Heart right ventricle (tissue), 16 donors: ENCODE data around the gene PLA2G4E. TPM values are rescaled to one million over a fixed set of nuclear protein-coding genes. Genes with fewer than 3 reads are reported as not detected.
A peak's percentile ranks its signal among the peaks of the same experiment; 100 is the strongest.

Source experiments
- ATAC-seq, 8 donors: fragments of 200-7000 bp; cut with Tn5 transposase; one replicate each; pipeline ENCODE4 v1.9.1; 2020; ENCODE audit warnings: mild to moderate bottlenecking in 8 of 8, moderate library complexity in 8 of 8, moderate number of reproducible peaks in 1 of 8
- DNase-seq, 2 donors: peaks; one replicate each; pipeline ENCODE4 v3.0.0-alpha.2; 2020
- H3K27ac ChIP-seq, 10 donors: fragments of 200-600 bp; sonication (generic) in 2 of 10; one replicate each; pipeline versions ENCODE4 v1.5.0 to v1.8.0; 2020 to 2022; ENCODE audit warnings: mild to moderate bottlenecking in 3 of 10
- H3K27me3 ChIP-seq, 7 donors: fragments of 200-600 bp; one replicate each; pipeline ENCODE4 v1.8.0; 2021 to 2022; ENCODE audit warnings: mild to moderate bottlenecking in 2 of 7
- H3K36me3 ChIP-seq, 9 donors: fragments of 200-600 bp; sonication (generic) in 1 of 9; one replicate each; pipeline versions ENCODE4 v1.5.0 to v1.8.0; 2020 to 2022; ENCODE audit warnings: mild to moderate bottlenecking in 2 of 9
- H3K4me1 ChIP-seq, 9 donors: fragments of 200-600 bp; sonication (generic) in 1 of 9; one replicate each; pipeline versions ENCODE4 v1.5.0 to v1.8.0; 2020 to 2022; ENCODE audit warnings: mild to moderate bottlenecking in 4 of 9
- H3K4me3 ChIP-seq, 10 donors: fragments of 200-600 bp; sonication (generic) in 2 of 10; one replicate each; pipeline versions ENCODE4 v1.5.0 to v1.8.0; 2020 to 2022; ENCODE audit warnings: mild to moderate bottlenecking in 7 of 10, moderate library complexity in 2 of 10
- H3K9me3 ChIP-seq, 11 donors: fragments of 200-600 bp in 10 of 11; sonication (generic) in 2 of 11; one replicate each; pipeline versions ENCODE4 v1.5.0 to v1.8.0; 2013 to 2022; ENCODE audit warnings: mild to moderate bottlenecking in 2 of 11, control low read depth in 1 of 11, moderate library complexity in 1 of 11
- WGBS, 2 donors: extraction: QIAGEN DNeasy Blood & Tissue Kit; methylation state at CpG; one replicate each; pipeline ENCODE4 v1.1.7; 2013; ENCODE audit warnings: inconsistent platforms in 1 of 2; 5-methylcytosine and 5-hydroxymethylcytosine counted together
- intact Hi-C, 10 donors: fragments of 100-400 bp; cut with DNase I; formaldehyde crosslinking; loops; one replicate each; pipeline versions ENCODE4 v1.11.1 to v1.14.2; 2022
- polyA plus RNA-seq, 2 donors: library from polyadenylated mRNA; stranded (reverse); fragments of 200-250 nt; gene quantifications; one replicate each; pipeline ENCODE4 v1.2.3, GENCODE V29; 2013
- total RNA-seq, 10 donors: library from RNA; stranded (reverse); fragmentation: NEBNext Ultra II Directional in 3 of 10; extraction: Animal tissue kit (Norgen Biotek cat#: 25700) in 3 of 10; gene quantifications; one replicate each; pipeline versions ENCODE4 v1.2.1 to v1.2.4, GENCODE V29; 2021 to 2023
- TF ChIP-seq, protein P1 (sequence below), 9 donors: fragments of 200-600 bp; sonication (generic) in 2 of 9; IDR thresholded peaks; one replicate each; pipeline versions ENCODE4 v1.5.0 to v1.8.0; 2021 to 2022; ENCODE audit warnings: antibody characterized with exemption in 9 of 9, mild to moderate bottlenecking in 5 of 9, moderate library complexity in 1 of 9
- donor health status: Arrhythmogenic right ventricular cardiomyopathy.
- donor health status: ischemic (EF 13 %, LVEDD 7.1; RV severe dilation, severe dysfunction).
- donor health status: healthy with polysubstance abuse.
- donor health status: DM: no; HTN: yes; CAD: no.
- donor health status: DM: no; HTN: no; CAD: no.
- donor health status: ischemic (EF 25% LVEDD 6.9; RV normal size, moderate dysfunction).
- donor health status: ischemic (EF 25% LVEDD 5.7; RV mildly dilated, moderate dysfunction).
- donor health status: healthy.
- donor health status: DM: yes; HTN: yes; CAD: no.
- donor health status: Ischemic cardiomyopathy.
- donor health status: ischemic (EF 35%, LVEDD 5.7; RV mildly dilated, moderate dysfunction).
- donor health status: nonischemic (EF 11% LVEDD 7.7; RV severe dilation, severe dysfunction).
- donor health status: DM: yes; HTN: yes; CAD: no.
- donor health status: PGD.
- donor health status: ischemic (EF 29% LVEDD 5.4; RV normal size, mild dysfunction).
- donor health status: nonischemic (EF 23%, LVEDD 6.1; RV moderate dilation, normal function).

PLA2G4E gene
- total and polyA plus RNA-seq, 12 donors = 0.05 to 0.79 (median 0.07) TPM; not detected in 7

DNA sequence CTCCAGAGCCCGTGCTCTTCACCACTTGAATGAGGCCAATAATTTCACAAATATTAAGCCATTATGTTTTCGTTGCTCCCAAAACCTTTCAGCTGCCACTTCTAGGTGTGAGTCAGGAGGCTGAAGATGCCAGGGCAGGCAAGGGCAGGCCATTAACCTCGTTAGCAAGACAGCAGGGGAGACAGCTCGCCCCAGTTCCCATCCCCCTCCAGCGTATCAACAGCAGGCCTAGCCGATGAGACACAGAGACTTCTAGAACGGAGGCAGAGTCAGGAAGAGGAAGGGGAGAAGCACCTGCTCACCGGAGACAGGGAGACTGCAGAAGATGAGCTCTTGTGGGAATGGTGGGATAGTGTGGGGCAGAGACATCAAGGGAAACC lies 28.0 kb upstream of the PLA2G4E start:
- Histone ChIP-seq H3K4me1 (peaks cover 0 to 24% (median 6%) of the 10 kb centered on the region in 9 donors), H3K27me3 (no peaks in the 10 kb centered on the region), H3K9me3 (no peaks in the 10 kb centered on the region), H3K27ac (no peak overlapping the region), H3K4me3 (no peak overlapping the region), H3K36me3 (no peaks in the 10 kb centered on the region)
- intact Hi-C loops = no loop called here
- no peak for DNase-seq
- TF ChIP-seq, protein P1, sequence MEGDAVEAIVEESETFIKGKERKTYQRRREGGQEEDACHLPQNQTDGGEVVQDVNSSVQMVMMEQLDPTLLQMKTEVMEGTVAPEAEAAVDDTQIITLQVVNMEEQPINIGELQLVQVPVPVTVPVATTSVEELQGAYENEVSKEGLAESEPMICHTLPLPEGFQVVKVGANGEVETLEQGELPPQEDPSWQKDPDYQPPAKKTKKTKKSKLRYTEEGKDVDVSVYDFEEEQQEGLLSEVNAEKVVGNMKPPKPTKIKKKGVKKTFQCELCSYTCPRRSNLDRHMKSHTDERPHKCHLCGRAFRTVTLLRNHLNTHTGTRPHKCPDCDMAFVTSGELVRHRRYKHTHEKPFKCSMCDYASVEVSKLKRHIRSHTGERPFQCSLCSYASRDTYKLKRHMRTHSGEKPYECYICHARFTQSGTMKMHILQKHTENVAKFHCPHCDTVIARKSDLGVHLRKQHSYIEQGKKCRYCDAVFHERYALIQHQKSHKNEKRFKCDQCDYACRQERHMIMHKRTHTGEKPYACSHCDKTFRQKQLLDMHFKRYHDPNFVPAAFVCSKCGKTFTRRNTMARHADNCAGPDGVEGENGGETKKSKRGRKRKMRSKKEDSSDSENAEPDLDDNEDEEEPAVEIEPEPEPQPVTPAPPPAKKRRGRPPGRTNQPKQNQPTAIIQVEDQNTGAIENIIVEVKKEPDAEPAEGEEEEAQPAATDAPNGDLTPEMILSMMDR (IDR thresholded peaks at IDR 0.05) = no peak
- ATAC-seq = no peak
- WGBS, 2 donors = 70 to 76% methylated on average over 8 of the region's 8 CpGs

DNA sequence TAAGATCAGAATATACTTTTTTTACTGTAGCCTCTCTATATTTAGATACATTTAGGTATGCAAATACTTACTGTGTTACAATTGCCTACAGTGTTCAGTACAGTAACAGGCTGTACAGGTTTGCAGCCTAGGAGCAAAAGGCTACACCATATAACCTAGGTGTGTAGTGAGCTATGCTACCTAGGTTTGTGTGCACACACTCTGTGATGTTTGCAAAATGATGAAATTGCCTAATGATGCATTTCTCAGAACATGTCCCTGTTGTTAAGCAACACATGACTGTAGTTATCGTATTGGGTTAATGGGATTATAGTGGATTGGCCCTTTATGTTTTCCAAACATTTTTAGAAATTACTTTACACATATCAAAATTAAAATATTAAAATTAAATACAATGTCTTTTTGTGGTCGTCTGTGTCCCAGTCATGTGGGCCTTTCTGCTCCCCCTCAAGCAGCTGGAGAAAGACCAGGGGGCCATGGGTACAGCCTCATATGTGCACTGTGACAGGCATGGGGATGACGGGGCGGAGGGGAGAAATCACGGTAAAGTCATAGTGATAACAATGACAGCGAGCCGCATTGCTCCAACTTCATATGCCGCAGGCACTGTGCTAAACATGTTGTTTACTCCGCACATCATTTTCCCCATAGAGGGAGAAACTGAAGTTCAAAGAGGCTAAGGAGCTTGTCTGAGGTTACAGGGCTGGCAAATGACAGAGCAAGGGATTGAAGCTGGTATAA lies 27.4 kb upstream of the PLA2G4E start:
- WGBS, 2 donors = 89 to 90% methylated on average over 9 of the region's 9 CpGs
- no peak for DNase-seq
- Histone ChIP-seq H3K4me1 (peaks cover 0 to 20% (median 6%) of the 10 kb centered on the region in 9 donors), H3K36me3 (no peaks in the 10 kb centered on the region), H3K9me3 (no peaks in the 10 kb centered on the region), H3K27me3 (peaks cover 0 to under 1% (median 0%) of the 10 kb centered on the region in 7 donors), H3K27ac (no peak overlapping the region), H3K4me3 (no peak overlapping the region)
- no peak for ATAC-seq
- intact Hi-C loops = no loop called here
- TF ChIP-seq, protein P1 (IDR thresholded peaks at IDR 0.05) = no peak

- 97 to 100% methylated on average over 2 of the region's 2 CpGs for WGBS, 2 donors
- no peak for DNase-seq
- Histone ChIP-seq H3K27me3 (peaks cover 0 to 7% (median 0%) of the 10 kb centered on the region in 7 donors), H3K36me3 (no peaks in the 10 kb centered on the region), H3K4me1 (peaks cover 0 to 16% (median 6%) of the 10 kb centered on the region in 9 donors), H3K9me3 (no peaks in the 10 kb centered on the region), H3K4me3 (no peak overlapping the region), H3K27ac (no peak overlapping the region)
- intact Hi-C loops = no loop called here
- ATAC-seq = no peak
- TF ChIP-seq, protein P1 (IDR thresholded peaks at IDR 0.05) = no peak
These were observed 25.8 kb upstream of the PLA2G4E start for GRCh38 chr15:42046597-42046996.

DNA sequence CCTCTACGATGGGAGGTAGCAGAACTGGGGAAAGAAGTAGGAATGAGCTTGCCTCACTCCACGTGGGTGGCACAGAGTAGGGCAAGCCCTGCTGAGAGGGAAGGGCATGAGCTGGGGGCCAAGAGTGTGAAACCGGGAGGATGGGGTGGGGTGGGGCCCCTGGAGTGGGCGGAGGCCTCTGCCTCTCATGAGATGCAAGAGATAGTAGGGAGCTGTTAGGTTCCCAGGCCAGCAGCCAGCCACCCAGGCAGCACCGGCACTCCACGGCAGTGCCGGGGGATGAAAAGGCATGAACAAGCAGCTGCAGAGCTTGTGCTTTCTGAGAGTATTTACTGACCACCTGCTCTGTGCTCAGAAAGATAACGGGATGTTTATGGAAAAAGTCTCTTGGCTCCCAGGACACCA lies 24.4 kb upstream of the PLA2G4E start:
- Histone ChIP-seq H3K27me3 (peaks cover 0 to 7% (median 0%) of the 10 kb centered on the region in 7 donors), H3K4me3 (no peak overlapping the region), H3K36me3 (no peaks in the 10 kb centered on the region), H3K9me3 (no peaks in the 10 kb centered on the region), H3K4me1 (peaks cover 0 to 5% (median under 1%) of the 10 kb centered on the region in 9 donors), H3K27ac (no peak overlapping the region)
- WGBS, 2 donors = 56 to 57% methylated on average over 8 of the region's 8 CpGs
- DNase-seq (no peak), ATAC-seq (peak in 1 of 8 donors; percentile 18)
- intact Hi-C loops = no loop called here
- TF ChIP-seq, protein P1 (IDR thresholded peaks at IDR 0.05) = no peak
